NCI-H2227 treated with DMSO at 0.1 percent for 48 hours (cell line): ENCODE results near the gene ZNF212.

ENCODE experiments used
- DNase-seq: peaks from one replicate; lab custom pipeline; 2025; lab: John Stamatoyannopoulos, UW

The ZNF212 gene

DNA sequence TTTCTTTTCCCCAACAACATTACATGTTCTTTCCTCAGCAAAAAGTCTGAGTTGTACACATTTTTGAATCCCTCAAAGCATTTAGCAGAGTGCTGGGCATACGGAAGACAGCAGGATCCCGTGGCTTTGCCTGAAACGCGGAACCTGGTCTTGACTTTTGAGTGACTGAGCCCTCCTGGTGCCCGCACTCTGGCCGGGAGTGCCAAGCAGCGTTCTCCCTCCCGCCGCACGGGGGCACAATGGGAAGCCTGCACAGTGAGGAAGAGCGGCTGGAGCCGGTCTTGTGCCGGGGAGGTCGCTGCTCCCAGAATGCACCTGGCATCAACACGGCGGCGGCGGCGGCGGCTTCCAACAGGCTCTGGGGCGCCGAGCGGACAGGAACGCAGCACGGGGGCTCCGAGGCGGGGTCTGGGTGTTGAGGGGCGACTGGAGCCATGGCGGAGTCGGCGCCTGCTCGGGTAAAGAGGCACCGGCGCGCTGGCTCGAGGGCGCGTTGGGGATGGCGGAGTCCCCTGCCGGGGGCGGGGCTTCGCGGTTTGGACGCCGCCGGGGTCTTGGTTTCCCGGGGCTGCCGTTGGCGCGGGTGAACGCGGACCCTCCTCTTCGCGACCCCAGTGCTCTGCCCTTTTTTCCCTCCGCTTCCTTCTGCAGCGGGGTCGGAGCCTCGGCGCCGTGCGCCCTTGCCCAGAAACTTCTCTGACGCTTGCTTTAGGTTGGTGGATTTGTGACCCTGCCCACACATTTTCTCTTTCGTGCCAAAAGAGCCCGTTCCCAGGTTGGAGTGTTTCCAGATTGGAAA lies at the start of gene ZNF212:
ZNF212 (plus strand) TSS at position 307 of the 799 bp plus-strand sequence; CDS start at position 435, 128 bp downstream.
- DNase-seq, result peak; percentile 79

GRCh38 chr7:149191851-149192250 lies 47.6 kb upstream of the ZNF212 start:
- DNase-seq, result no peak

DNA sequence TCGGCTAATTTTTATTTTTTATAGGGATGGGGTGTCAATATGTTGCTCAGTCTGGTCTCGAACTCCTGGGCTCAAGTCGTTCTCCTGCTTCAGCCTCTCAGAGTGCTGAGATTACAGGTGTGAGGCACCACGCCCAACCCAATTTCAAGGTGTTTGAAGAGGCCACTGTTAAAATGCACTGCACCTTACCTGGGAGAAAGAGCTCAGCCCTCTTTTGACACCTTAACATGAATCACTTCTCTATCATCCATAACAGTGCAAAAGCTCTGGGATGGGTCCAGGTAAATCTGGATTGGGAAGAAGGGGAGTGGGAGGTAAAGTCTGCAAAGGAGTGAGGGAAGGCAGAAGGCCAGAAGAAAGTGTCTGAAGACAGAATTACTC lies 44.7 kb upstream of the ZNF212 start:
- no peak for DNase-seq

DNA sequence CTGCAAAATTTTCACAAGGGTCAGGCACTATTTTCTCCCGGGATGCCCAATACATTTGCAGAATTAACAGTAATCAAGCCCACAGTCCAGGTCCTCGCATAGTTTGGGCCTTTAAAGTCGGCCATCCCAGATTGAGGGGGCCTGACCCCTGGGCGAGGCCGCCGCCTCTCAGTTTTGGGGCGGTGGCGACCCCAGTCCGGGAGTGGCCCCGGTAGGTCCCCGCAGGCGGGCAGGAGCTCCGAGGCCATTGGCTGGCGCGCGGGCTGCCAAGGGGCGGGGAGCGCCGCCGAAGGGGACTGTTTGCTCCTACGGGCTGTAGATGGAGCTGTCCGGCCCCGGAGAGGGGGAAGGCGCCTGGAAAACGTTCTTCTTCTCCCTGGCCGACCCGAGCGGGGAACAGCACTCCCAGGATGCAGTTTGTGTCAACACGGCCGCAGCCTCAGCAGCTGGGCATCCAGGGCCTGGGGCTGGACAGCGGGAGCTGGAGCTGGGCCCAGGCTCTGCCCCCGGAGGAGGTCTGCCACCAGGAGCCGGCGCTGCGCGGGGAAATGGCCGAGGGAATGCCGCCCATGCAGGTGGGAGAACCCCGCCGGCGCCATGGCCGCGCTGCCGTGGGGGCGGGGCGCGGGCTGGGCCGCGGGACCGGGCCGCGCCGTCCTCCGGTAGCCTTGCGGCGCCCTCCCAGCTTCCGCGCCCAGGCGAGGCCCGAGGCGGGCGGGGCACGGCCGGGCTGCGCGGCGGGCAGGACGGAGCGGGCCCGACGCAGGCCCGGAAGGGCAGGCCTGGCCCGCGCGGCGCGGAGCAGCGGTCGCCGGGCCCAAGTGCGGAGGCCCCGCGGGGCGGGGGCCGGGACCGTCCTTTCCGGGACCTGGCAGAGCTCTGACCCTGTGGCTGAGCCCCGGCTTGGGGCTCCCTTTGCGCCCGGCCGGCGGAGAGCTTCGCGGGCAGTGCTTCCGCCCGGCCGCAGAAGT lies 44.0 kb upstream of the ZNF212 start, which contains the start of gene ZNF282:
ZNF282 (plus strand) TSS at position 367 of the 971 bp plus-strand sequence; CDS start at position 411, 44 bp downstream.
- DNase-seq, result peak; percentile 83

DNA sequence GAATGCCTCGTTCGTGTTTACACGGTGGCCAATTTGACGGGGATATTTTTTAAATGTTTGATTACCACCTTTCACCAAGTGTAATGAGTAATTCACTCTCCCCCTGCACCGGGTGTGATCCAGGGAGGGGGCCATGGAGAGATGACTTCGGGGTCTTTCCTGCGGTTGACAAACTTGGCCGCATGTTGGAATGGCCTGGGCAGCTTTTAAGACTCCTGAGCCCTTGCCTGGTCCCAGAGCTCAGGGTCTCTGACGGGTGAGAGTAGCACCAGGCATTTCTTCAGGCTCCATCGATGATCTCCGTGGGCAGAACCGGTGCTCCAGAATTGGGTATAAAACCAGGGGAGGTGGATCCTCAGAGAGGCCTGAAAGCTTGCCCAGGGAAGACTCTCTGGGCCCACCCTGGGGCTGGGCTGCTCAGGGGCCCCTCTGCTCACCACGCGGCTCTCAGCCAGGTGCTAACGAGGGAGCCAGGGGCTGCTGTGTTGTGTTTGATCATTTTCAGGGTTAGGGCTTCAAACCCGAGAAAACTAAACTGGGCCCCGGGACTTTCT lies 43.2 kb upstream of the ZNF212 start:
- DNase-seq, result no peak

DNA sequence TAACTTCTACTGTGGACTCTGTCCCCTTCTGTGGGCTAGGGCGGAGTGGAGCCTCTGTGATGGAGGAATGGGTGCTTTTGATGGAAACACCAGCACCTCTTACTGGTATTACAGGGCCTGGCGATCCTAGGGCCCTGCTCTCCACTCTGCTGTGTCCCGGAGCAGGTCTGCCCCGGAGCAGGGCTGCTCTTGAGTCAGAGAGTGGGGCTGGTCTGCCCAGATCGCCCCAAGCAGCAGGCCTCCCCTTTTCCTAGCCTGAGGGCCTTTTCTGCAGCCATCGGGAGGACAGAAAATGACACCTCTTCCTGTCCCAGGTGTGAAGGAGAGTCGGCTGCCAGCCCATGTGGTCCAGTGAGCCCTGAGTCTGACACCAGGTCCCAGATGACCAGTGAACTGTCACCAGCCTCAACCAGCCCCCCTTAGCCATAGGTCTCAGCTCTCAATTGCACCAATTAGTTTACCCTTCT lies 42.7 kb upstream of the ZNF212 start:
- DNase-seq, result no peak

DNA sequence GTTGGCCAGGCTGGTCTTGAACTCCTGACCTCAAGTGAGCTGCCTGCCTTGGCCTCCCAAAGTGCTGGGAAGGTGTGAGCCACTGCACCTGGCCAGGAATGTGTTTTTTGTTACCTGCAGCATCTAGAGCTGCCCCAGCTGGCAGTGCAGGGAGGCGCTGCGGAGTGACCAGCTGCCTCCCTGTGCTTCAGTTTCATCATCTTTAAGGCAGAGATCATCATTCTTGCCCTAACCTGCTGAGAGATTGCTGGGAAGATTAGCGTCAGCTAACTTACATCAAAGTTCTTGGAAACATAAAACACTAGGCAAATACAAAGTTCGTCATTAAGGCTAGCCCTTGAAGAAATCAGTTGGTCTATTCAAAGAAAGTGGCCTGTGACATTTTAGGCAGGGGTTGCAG lies 41.8 kb upstream of the ZNF212 start:
- no peak for DNase-seq

- DNase-seq, result no peak
Measured at GRCh38 chr7:149198161-149198816, 41.2 kb upstream of the ZNF212 start.

DNA sequence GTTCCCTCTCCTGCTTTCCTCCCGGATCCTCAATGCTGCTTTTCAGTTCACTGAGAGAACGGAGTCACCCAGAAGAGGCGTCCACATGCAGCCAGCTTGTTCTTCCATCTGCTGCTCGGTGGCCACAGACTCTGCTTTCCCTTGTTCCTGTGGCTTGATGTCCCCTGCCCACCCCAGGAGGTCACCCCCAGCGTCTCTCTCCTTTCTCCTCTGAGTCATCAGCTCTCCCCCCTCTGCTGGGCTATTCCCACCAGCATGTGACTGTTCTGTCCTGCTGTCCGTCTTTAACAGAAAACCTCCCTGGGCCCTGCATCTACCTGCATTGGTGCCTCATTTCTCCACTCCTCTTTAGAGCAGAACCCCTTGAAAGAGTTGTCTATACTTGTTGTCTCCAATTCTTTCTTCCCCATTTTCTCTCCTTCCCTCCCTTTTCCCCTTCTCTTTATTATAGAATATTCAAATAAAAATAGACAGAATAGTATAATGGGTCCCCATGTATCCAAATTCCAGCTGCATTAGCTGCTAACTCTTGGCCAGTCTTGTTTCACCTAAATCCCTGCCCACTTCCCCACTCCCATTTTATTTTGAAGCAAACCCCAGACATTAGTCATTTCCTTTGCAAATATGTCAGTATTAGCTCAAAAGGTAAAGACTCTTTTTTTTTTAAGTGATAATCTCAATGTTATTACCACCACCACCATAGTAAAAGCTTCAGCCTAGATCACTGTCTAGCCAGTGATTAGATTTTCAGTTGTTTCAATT lies 40.0 kb upstream of the ZNF212 start:
- DNase-seq, result no peak

DNA sequence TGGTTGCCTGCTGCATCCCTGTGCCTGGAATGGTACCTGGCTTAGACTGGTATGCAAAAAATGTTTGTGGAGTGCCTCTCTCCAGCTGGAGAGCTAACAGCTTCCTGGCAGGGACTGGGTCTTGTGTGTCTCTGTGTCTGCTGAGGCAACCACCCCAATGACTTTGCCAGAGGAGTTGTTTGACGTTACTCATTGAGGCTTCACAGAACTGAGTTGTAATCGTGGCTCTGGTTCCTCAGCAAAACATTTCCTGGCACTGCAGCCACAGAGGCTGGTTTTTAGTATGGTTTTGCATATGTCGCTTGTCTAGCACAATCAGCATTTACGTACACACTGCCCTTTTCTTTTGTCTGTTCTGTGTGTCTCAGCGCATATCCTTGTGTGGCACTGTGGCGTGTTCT lies 36.6 kb upstream of the ZNF212 start:
- no peak for DNase-seq

GRCh38 chr7:149205690-149206381 lies 33.6 kb upstream of the ZNF212 start:
- no peak for DNase-seq

DNA sequence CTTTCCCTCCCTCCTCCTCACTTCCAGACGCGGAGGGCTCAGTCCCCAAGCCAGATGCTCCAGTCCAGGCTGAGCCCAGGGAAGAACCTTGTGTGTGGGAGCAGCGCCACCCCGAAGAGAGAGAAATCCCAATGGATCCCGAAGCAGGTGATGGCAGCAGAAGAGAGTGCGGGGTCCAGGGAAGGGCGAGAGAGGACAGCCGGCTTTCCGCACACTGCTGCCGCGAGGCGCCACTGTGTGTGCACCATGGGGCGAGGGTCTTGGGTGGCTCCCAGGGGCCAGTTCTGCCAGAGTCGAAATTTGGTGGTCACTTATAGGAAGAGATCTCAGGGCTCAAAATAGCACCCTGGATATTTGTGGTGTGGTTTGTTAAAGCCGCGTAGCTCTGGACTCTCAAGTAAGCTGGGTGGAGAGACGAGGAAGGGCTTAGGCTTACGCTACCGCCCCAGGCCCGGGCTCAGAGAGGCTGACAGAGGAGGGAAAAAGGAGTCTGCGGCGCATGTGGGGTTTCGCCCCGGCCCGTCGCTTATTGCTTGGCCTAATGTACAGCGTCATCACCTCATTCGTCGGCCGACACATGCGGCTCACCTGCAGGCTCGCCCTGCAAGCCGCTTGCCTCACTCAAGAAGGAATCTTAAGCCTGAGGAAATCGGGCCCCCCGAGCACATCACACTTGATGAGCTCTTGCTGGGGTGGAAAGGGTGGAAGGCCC lies 32.0 kb upstream of the ZNF212 start:
- no peak for DNase-seq

GRCh38 chr7:149209518-149210269 lies 29.8 kb upstream of the ZNF212 start:
- peak; percentile 16 for DNase-seq

GRCh38 chr7:149210551-149210950 lies 28.9 kb upstream of the ZNF212 start:
- DNase-seq, result no peak

- DNase-seq, result no peak
Measured at GRCh38 chr7:149214020-149214720, 25.3 kb upstream of the ZNF212 start.

DNA sequence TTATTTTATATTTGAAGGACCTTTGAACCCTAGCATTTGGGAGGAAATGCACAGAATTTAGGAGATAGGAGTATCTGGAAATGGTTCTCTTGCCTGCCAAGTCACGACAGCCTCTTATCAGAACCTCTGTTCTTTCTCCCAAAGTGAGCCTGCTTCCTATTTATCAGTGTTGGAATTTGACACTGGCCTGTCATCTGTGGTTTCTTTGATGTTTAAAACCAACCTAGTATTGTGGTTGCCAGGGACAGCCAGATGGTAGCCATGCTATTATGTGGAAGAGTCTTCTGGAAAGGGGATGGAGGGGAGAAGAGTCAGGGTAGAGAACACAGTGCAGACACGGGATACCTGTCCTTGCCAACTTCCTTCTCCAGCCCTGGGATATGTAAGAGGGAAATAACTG lies 23.0 kb upstream of the ZNF212 start:
- no peak for DNase-seq

- no peak for DNase-seq
Measured at GRCh38 chr7:149217570-149217969, 21.9 kb upstream of the ZNF212 start.
